GM23338 (cell line): ENCODE measurements around the gene SYT13. TPM values are rescaled to one million over a fixed set of nuclear protein-coding genes. Genes with fewer than 3 reads are reported as not detected.

Source experiments
- ATAC-seq: fragments of 200-7000 bp; cut with Tn5 transposase; 3 replicates; pipeline ENCODE4 v1.9.1; 2020
- DNase-seq: peaks from one replicate; pipeline ENCODE4 v3.0.0-alpha.2; 2015; ENCODE audit warnings: low spot score
- H2AFZ ChIP-seq: fragments of 200-600 bp; sonication (generic); 2 replicates; pipeline ENCODE4 v1.8.0; 2016; ENCODE audit warnings: antibody characterized with exemption, mild to moderate bottlenecking, moderate library complexity
- H3F3A ChIP-seq: fragments of 200-600 bp; sonication (generic); replicated peaks from 2 replicates; pipeline ENCODE4 v1.8.0; 2017; ENCODE audit warnings: antibody characterized with exemption, mixed run types, low read depth
- H3K27ac ChIP-seq: fragments of 200-600 bp; sonication (generic); 2 replicates; pipeline ENCODE4 v1.6.1; 2016; ENCODE audit warnings: low read depth
- H3K27me3 ChIP-seq: fragments of 200-600 bp; sonication (generic); 2 replicates; pipeline ENCODE4 v1.8.0; 2016; ENCODE audit warnings: mild to moderate bottlenecking, mixed run types, moderate library complexity; ENCODE audit not compliant: insufficient read depth
- H3K36me3 ChIP-seq: fragments of 200-600 bp; sonication (generic); 2 replicates; pipeline ENCODE4 v1.8.0; 2016; ENCODE audit warnings: mild to moderate bottlenecking; ENCODE audit not compliant: insufficient read depth
- H3K4me1 ChIP-seq: fragments of 200-600 bp; sonication (generic); 2 replicates; pipeline ENCODE4 v1.8.0; 2016; ENCODE audit warnings: mild to moderate bottlenecking, moderate library complexity; ENCODE audit not compliant: insufficient read depth
- H3K4me2 ChIP-seq: fragments of 200-600 bp; sonication (generic); 2 replicates; pipeline ENCODE4 v1.7.1; 2017; ENCODE audit warnings: mixed run types
- H3K4me3 ChIP-seq: fragments of 200-600 bp; sonication (generic); 2 replicates; pipeline ENCODE4 v1.6.1; 2016; ENCODE audit warnings: mixed run types
- H3K79me2 ChIP-seq: fragments of 200-600 bp; sonication (generic); replicated peaks from 2 replicates; pipeline ENCODE4 v1.8.0; 2017; ENCODE audit warnings: mild to moderate bottlenecking; ENCODE audit not compliant: insufficient read depth
- H3K9me2 ChIP-seq: fragments of 200-600 bp; sonication (generic); 2 replicates; pipeline ENCODE4 v1.8.0; 2017; ENCODE audit not compliant: insufficient read depth
- H4K20me1 ChIP-seq: fragments of 200-600 bp; sonication (generic); replicated peaks from 2 replicates; pipeline ENCODE4 v1.8.0; 2017; ENCODE audit warnings: mild to moderate bottlenecking; ENCODE audit not compliant: insufficient read depth
- H3K27ac Mint-ChIP-seq: 2 replicates; pipeline ENCODE4 v1.8.0; 2020; ENCODE audit warnings: inconsistent platforms, mild to moderate bottlenecking, moderate library complexity, mixed read lengths
- H3K27me3 Mint-ChIP-seq: 3 replicates; pipeline ENCODE4 v1.8.0; 2022; ENCODE audit warnings: low read depth, mild to moderate bottlenecking, moderate library complexity, mixed read lengths, inconsistent platforms; ENCODE audit not compliant: insufficient read depth, poor library complexity
- H3K36me3 Mint-ChIP-seq: 3 replicates; pipeline ENCODE4 v1.8.0; 2021; ENCODE audit warnings: low read depth, mild to moderate bottlenecking, inconsistent platforms, moderate library complexity, mixed read lengths
- H3K4me1 Mint-ChIP-seq: 3 replicates; pipeline ENCODE4 v1.8.0; 2020; ENCODE audit warnings: mild to moderate bottlenecking, inconsistent platforms, mixed read lengths
- H3K4me3 Mint-ChIP-seq: 3 replicates; pipeline ENCODE4 v1.8.0; 2021; ENCODE audit warnings: moderate library complexity, mild to moderate bottlenecking, inconsistent platforms, mixed read lengths
- H3K9me3 Mint-ChIP-seq: 3 replicates; pipeline ENCODE4 v1.8.0; 2020; ENCODE audit warnings: moderate library complexity, mild to moderate bottlenecking, inconsistent platforms, mixed read lengths
- CREB1 ChIP-seq: fragments of 250-450 bp; sonication (Bioruptor Pico); IDR thresholded peaks from 2 replicates; pipeline ENCODE4 v1.5.0; 2020; ENCODE audit warnings: low read depth, mild to moderate bottlenecking, moderate library complexity
- CTCF ChIP-seq, 2 experiments: fragments of 200-600 bp in 1 of 2; sonication (generic) in 1 of 2; conservative IDR thresholded peaks; 2 replicates each; pipeline versions ENCODE4 v1.5.1 to v1.6.1; 2016 to 2017; ENCODE audit warnings: antibody characterized with exemption in 2 of 2, low read depth in 2 of 2, mild to moderate bottlenecking in 2 of 2, moderate library complexity in 1 of 2
- ETS1 ChIP-seq: IDR thresholded peaks from 2 replicates; pipeline ENCODE4 v1.6.1; 2016; ENCODE audit warnings: antibody characterized with exemption
- EZH2 ChIP-seq: fragments of 200-600 bp; sonication (generic); IDR thresholded peaks from one replicate; pipeline ENCODE4 v1.8.0; 2017; ENCODE audit warnings: antibody characterized with exemption, mild to moderate bottlenecking, low read depth; ENCODE audit not compliant: unreplicated experiment
- EZH2phosphoT487 ChIP-seq: fragments of 200-600 bp; sonication (generic); IDR thresholded peaks from one replicate; pipeline ENCODE4 v1.8.1; 2018; ENCODE audit warnings: antibody characterized with exemption; ENCODE audit not compliant: unreplicated experiment
- JUNB ChIP-seq: IDR thresholded peaks from one replicate; pipeline ENCODE4 v1.6.1; 2016; ENCODE audit warnings: antibody characterized with exemption; ENCODE audit not compliant: unreplicated experiment
- NANOG ChIP-seq: IDR thresholded peaks from 2 replicates; pipeline ENCODE4 v1.6.1; 2016; ENCODE audit warnings: antibody characterized with exemption, borderline replicate concordance
- POLR2AphosphoS5 ChIP-seq: IDR thresholded peaks from 2 replicates; pipeline ENCODE4 v1.6.1; 2016; ENCODE audit warnings: antibody characterized with exemption, low read depth
- STAT1 ChIP-seq: IDR thresholded peaks from one replicate; pipeline ENCODE4 v1.6.1; 2016; ENCODE audit warnings: antibody characterized with exemption; ENCODE audit not compliant: unreplicated experiment
- ZNF462 ChIP-seq: fragments of 250-450 bp; sonication (Bioruptor Pico); IDR thresholded peaks from 2 replicates; pipeline ENCODE4 v1.5.0; 2020; ENCODE audit warnings: mild to moderate bottlenecking, moderate library complexity
- polyA plus RNA-seq: library from polyadenylated mRNA; unstranded; fragments of >200 nt; fragmentation: Nextera tagmentation; extraction: Ambion mirVana; gene quantifications from 2 replicates; pipeline ENCODE4 v1.2.1, GENCODE V29; 2016
- total RNA-seq: library from RNA; depleted of rRNA; stranded (reverse); fragments of >200 nt; shearing (Covaris generic); gene quantifications from 2 replicates; pipeline ENCODE4 v1.2.3, GENCODE V29; 2014
- TF ChIP-seq, protein P1 (sequence below): IDR thresholded peaks from one replicate; pipeline ENCODE4 v1.6.1; 2018; ENCODE audit warnings: antibody characterized with exemption; ENCODE audit not compliant: unreplicated experiment

Gene SYT13
- total and polyA plus RNA-seq, 2 experiments from 2014 or later, result 3.4 to 16.3 TPM

DNA sequence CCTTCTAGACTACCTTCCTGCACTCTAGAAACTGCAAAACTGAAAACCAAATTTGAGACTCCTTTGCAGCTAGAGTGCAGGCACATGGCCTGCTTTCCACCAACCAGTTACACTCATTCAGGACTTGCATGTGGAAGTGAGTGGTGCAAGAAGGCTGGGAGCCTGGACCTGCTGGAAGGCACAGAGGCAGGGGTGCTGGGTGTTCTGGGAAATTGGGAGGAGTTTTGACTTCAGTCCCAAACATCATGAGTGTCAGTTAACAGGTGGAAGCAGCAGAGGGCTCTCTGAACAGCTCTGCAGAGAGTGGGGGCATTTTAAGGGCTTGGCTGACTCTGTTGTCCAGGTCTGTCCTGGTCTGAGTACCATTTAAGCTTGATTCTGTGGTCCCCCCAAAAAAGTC, 49.3 kb upstream of the SYT13 start (continued):
- no peak for TF ChIP-seq CTCF (conservative IDR thresholded peaks at IDR 0.05; ENCODE audit: low read depth in 2 of 2)
- no peak for TF ChIP-seq ETS1
- TF ChIP-seq STAT1, result no peak
- TF ChIP-seq EZH2, result no peak
- no peak for TF ChIP-seq ZNF462 (CRISPR knock-in tag)
- no peak for TF ChIP-seq POLR2AphosphoS5

DNA sequence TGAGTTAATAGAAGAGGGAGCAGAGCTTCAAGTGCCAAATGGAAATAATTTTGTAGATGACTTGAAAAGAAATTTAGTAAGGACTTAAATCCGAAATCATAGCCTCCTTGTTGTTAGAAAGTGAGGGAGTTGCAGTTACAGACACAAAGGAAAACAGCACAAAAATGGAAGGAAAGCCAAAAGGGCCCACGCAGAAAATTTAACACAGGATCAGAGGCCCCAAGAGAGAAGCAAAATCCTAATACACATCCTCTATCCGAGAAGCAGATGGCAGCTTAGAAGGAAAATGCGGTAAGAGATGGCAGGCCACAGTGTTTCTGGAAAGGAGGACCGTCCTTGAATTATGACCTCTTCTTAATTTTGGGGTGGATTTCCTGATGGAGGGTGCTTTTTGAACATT, 48.7 kb upstream of the SYT13 start:
- ATAC-seq (no peak), DNase-seq (no peak)
- H3K36me3 ChIP-seq, result no peaks in the 10 kb centered on the region
- Mint-ChIP-seq H3K27ac (no peak overlapping the region), H3K9me3 (no peaks in the 10 kb centered on the region), H3K27me3 (peaks cover 3% of the 10 kb centered on the region), H3K36me3 (no peaks in the 10 kb centered on the region), H3K4me1 (peaks cover 10% of the 10 kb centered on the region), H3K4me3 (no peak overlapping the region)
- H2AFZ ChIP-seq, result no peak overlapping the region
- 0 out of 2 replicates have a peak, but pooled peaks cover 5% of the 10 kb centered on the region for H3K4me1 ChIP-seq
- H4K20me1 ChIP-seq, result no peaks in the 10 kb centered on the region
- H3F3A ChIP-seq, result no peaks in the 10 kb centered on the region
- no peak overlapping the region for H3K27ac ChIP-seq
- no peaks in the 10 kb centered on the region for H3K27me3 ChIP-seq
- no peaks in the 10 kb centered on the region for H3K9me2 ChIP-seq
- H3K79me2 ChIP-seq, result no peaks in the 10 kb centered on the region
- no peak overlapping the region for H3K4me3 ChIP-seq
- no peak overlapping the region for H3K4me2 ChIP-seq
- no peak for TF ChIP-seq EZH2
- TF ChIP-seq CREB1 (CRISPR knock-in tag), result no peak
- TF ChIP-seq CTCF (conservative IDR thresholded peaks at IDR 0.05; ENCODE audit: low read depth in 2 of 2), result no peak
- no peak for TF ChIP-seq NANOG
- TF ChIP-seq, protein P1, sequence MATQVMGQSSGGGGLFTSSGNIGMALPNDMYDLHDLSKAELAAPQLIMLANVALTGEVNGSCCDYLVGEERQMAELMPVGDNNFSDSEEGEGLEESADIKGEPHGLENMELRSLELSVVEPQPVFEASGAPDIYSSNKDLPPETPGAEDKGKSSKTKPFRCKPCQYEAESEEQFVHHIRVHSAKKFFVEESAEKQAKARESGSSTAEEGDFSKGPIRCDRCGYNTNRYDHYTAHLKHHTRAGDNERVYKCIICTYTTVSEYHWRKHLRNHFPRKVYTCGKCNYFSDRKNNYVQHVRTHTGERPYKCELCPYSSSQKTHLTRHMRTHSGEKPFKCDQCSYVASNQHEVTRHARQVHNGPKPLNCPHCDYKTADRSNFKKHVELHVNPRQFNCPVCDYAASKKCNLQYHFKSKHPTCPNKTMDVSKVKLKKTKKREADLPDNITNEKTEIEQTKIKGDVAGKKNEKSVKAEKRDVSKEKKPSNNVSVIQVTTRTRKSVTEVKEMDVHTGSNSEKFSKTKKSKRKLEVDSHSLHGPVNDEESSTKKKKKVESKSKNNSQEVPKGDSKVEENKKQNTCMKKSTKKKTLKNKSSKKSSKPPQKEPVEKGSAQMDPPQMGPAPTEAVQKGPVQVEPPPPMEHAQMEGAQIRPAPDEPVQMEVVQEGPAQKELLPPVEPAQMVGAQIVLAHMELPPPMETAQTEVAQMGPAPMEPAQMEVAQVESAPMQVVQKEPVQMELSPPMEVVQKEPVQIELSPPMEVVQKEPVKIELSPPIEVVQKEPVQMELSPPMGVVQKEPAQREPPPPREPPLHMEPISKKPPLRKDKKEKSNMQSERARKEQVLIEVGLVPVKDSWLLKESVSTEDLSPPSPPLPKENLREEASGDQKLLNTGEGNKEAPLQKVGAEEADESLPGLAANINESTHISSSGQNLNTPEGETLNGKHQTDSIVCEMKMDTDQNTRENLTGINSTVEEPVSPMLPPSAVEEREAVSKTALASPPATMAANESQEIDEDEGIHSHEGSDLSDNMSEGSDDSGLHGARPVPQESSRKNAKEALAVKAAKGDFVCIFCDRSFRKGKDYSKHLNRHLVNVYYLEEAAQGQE, result no peak
- TF ChIP-seq JUNB, result no peak
- TF ChIP-seq EZH2phosphoT487, result no peak
